Raji (cell line): Measurements from ENCODE around the gene CCDC85C.

Experiments
- POLR2A ChIP-seq: IDR thresholded peaks from 2 replicates; pipeline ENCODE4 v1.6.1; 2011; ENCODE audit warnings: low read depth, low read length, control low read depth; ENCODE audit not compliant: insufficient read depth

Gene CCDC85C

GRCh38 chr14:99552572-99553216 lies 51.3 kb downstream of the CCDC85C start:
- no peak for TF ChIP-seq POLR2A

GRCh38 chr14:99552021-99552553 lies 51.9 kb downstream of the CCDC85C start:
- TF ChIP-seq POLR2A = no peak

GRCh38 chr14:99551034-99551922 lies 52.7 kb downstream of the CCDC85C start:
- TF ChIP-seq POLR2A = no peak

GRCh38 chr14:99550387-99550992 lies 53.5 kb downstream of the CCDC85C start:
- no peak for TF ChIP-seq POLR2A

- TF ChIP-seq POLR2A = no peak
Observed at GRCh38 chr14:99549684-99550083, 54.3 kb downstream of the CCDC85C start.

GRCh38 chr14:99548871-99549515 lies 55.0 kb downstream of the CCDC85C start:
- TF ChIP-seq POLR2A = no peak

GRCh38 chr14:99548255-99548654 lies 55.8 kb downstream of the CCDC85C start:
- no peak for TF ChIP-seq POLR2A

- no peak for TF ChIP-seq POLR2A
Observed at GRCh38 chr14:99546234-99546879, 57.6 kb downstream of the CCDC85C start.

- TF ChIP-seq POLR2A = no peak
Observed at GRCh38 chr14:99545586-99545985, 58.4 kb downstream of the CCDC85C start.

- TF ChIP-seq POLR2A = no peak
Observed at GRCh38 chr14:99544991-99545390, 59.0 kb downstream of the CCDC85C start.

GRCh38 chr14:99543985-99544384 lies 60.0 kb downstream of the CCDC85C start:
- no peak for TF ChIP-seq POLR2A

- TF ChIP-seq POLR2A = no peak
Observed at GRCh38 chr14:99543370-99543769, 60.6 kb downstream of the CCDC85C start.

- no peak for TF ChIP-seq POLR2A
Observed at GRCh38 chr14:99542566-99542965, 61.4 kb downstream of the CCDC85C start.

- TF ChIP-seq POLR2A = no peak
Observed at GRCh38 chr14:99541677-99542470, 62.1 kb downstream of the CCDC85C start.
